ENCODE data around the gene LIMK2. TPM values are rescaled to one million over a fixed set of nuclear protein-coding genes. Genes with fewer than 3 reads are reported as not detected.
"Not testable (repeated sequence)": the region's sequence is repeated elsewhere in the genome, so short reads cannot be mapped to it uniquely, and the experiment has no call there.

Gene LIMK2
- total and polyA plus RNA-seq, 4 donors: 6.6 to 39.2 (median 13.4) TPM

- Histone ChIP-seq H3K27ac (ENCODE audit: low read depth in 1 of 2, low read length in 2 of 2) (no peak overlapping the region), H3K4me1 (ENCODE audit: control insufficient read depth in 4 of 4, insufficient read depth in 4 of 4, low read length in 3 of 4) (peaks cover 11 to 25% (median 21%) of the 10 kb centered on the region in 4 donors), H3K36me3 (ENCODE audit: control insufficient read depth in 4 of 4, insufficient read depth in 3 of 4, low read depth in 1 of 4, low read length in 3 of 4) (peaks cover 0 to 6% (median 0%) of the 10 kb centered on the region in 4 donors), H3K9me3 (ENCODE audit: control insufficient read depth in 4 of 4, low read length in 3 of 4) (no peaks in the 10 kb centered on the region), H3K4me3 (ENCODE audit: low read depth in 1 of 3, low read length in 3 of 3) (no peak overlapping the region), H3K27me3 (ENCODE audit: control insufficient read depth in 4 of 4, insufficient read depth in 4 of 4, low read length in 3 of 4) (no peaks in the 10 kb centered on the region), H3K9ac (ENCODE audit: low read depth in 1 of 2, low read length in 2 of 2) (no peak overlapping the region)
- 92% methylated on average over 3 of the region's 3 CpGs for WGBS
- no peak for DNase-seq (ENCODE audit: low spot score)
- TF ChIP-seq JUND (IDR thresholded peaks at IDR 0.05): no peak
- no peak for TF ChIP-seq NR2F2 (IDR thresholded peaks at IDR 0.05)
- TF ChIP-seq EGR1 (IDR thresholded peaks at IDR 0.05; ENCODE audit: low read depth in 2 of 2): no peak
- TF ChIP-seq RAD21 (IDR thresholded peaks at IDR 0.05): no peak
- TF ChIP-seq, protein P1, sequence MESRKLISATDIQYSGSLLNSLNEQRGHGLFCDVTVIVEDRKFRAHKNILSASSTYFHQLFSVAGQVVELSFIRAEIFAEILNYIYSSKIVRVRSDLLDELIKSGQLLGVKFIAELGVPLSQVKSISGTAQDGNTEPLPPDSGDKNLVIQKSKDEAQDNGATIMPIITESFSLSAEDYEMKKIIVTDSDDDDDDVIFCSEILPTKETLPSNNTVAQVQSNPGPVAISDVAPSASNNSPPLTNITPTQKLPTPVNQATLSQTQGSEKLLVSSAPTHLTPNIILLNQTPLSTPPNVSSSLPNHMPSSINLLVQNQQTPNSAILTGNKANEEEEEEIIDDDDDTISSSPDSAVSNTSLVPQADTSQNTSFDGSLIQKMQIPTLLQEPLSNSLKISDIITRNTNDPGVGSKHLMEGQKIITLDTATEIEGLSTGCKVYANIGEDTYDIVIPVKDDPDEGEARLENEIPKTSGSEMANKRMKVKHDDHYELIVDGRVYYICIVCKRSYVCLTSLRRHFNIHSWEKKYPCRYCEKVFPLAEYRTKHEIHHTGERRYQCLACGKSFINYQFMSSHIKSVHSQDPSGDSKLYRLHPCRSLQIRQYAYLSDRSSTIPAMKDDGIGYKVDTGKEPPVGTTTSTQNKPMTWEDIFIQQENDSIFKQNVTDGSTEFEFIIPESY (IDR thresholded peaks at IDR 0.05): no peak
- TF ChIP-seq, protein P2, sequence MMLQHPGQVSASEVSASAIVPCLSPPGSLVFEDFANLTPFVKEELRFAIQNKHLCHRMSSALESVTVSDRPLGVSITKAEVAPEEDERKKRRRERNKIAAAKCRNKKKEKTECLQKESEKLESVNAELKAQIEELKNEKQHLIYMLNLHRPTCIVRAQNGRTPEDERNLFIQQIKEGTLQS (IDR thresholded peaks at IDR 0.05): no peak
- no peak for TF ChIP-seq FOXA2 (IDR thresholded peaks at IDR 0.05)
- no peak for TF ChIP-seq GABPA (IDR thresholded peaks at IDR 0.05 in 1 of 2, conservative IDR thresholded peaks at IDR 0.05 in 1 of 2)
- TF ChIP-seq YY1 (IDR thresholded peaks at IDR 0.05): no peak
- no peak for TF ChIP-seq HNF4G (IDR thresholded peaks at IDR 0.05)
These were observed 20.9 kb downstream of the LIMK2 start for GRCh38 chr22:31233001-31233400.

DNA sequence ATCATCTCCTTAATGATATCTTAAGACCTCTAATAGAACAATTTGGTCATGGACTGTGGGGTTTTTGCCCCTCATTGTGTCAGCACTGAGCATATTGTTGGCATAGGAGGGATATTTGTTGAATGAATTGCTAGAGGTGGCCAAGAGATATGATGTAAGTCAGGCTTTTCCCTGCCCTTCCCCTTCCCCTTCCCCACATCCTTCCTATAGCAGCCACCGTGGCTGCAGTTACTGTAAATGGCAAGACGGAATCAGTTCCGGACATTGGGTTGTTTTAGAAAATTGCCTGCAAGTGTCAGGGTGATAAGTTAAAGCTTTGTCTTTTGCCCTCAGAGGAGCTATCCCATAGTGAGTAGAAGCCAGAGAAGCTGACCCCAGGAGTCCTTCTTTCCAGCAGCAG lies 23.0 kb downstream of the LIMK2 start:
- Histone ChIP-seq H3K36me3 (ENCODE audit: control insufficient read depth in 4 of 4, insufficient read depth in 3 of 4, low read depth in 1 of 4, low read length in 3 of 4) (peaks cover 0 to 6% (median 0%) of the 10 kb centered on the region in 4 donors), H3K4me1 (ENCODE audit: control insufficient read depth in 4 of 4, insufficient read depth in 4 of 4, low read length in 3 of 4) (peaks cover 3 to 15% (median 11%) of the 10 kb centered on the region in 4 donors), H3K9ac (ENCODE audit: low read depth in 1 of 2, low read length in 2 of 2) (no peak overlapping the region), H3K4me3 (ENCODE audit: low read depth in 1 of 3, low read length in 3 of 3) (no peak overlapping the region), H3K9me3 (ENCODE audit: control insufficient read depth in 4 of 4, low read length in 3 of 4) (no peaks in the 10 kb centered on the region), H3K27me3 (ENCODE audit: control insufficient read depth in 4 of 4, insufficient read depth in 4 of 4, low read length in 3 of 4) (no peaks in the 10 kb centered on the region), H3K27ac (ENCODE audit: low read depth in 1 of 2, low read length in 2 of 2) (peak overlapping the region in 1 of 2 donors; percentile 6)
- 64% methylated on average over 3 of the region's 3 CpGs for WGBS
- no peak for DNase-seq (ENCODE audit: low spot score)
- TF ChIP-seq CTCF (IDR thresholded peaks at IDR 0.05; ENCODE audit: low read depth, low read length, missing input control) (no peak), NR2F2 (IDR thresholded peaks at IDR 0.05) (peak; percentile 48), MAX (IDR thresholded peaks at IDR 0.05) (peak; percentile 33), GABPA (IDR thresholded peaks at IDR 0.05 in 1 of 2, conservative IDR thresholded peaks at IDR 0.05 in 1 of 2) (no peak), SP1 (IDR thresholded peaks at IDR 0.05) (no peak)

- not testable (repeated sequence) for H3K9me3 ChIP-seq (ENCODE audit: control insufficient read depth in 4 of 4, low read length in 3 of 4); H3K27me3 ChIP-seq (ENCODE audit: control insufficient read depth in 4 of 4, insufficient read depth in 4 of 4, low read length in 3 of 4); H3K4me1 ChIP-seq (ENCODE audit: control insufficient read depth in 4 of 4, insufficient read depth in 4 of 4, low read length in 3 of 4); H3K36me3 ChIP-seq (ENCODE audit: control insufficient read depth in 4 of 4, insufficient read depth in 3 of 4, low read depth in 1 of 4, low read length in 3 of 4); H3K27ac ChIP-seq (ENCODE audit: low read depth in 1 of 2, low read length in 2 of 2); H3K9ac ChIP-seq (ENCODE audit: low read depth in 1 of 2, low read length in 2 of 2); DNase-seq (ENCODE audit: low spot score); H3K4me3 ChIP-seq (ENCODE audit: low read depth in 1 of 3, low read length in 3 of 3)
- 98% methylated on average over 4 of the region's 4 CpGs for WGBS
These were observed 23.9 kb downstream of the LIMK2 start for GRCh38 chr22:31236044-31236443.

Measured in liver (tissue), 9 donors.